Measurements from ENCODE around the gene VOPP1.
A peak's percentile ranks its signal among the peaks of the same experiment; 100 is the strongest.

DNA sequence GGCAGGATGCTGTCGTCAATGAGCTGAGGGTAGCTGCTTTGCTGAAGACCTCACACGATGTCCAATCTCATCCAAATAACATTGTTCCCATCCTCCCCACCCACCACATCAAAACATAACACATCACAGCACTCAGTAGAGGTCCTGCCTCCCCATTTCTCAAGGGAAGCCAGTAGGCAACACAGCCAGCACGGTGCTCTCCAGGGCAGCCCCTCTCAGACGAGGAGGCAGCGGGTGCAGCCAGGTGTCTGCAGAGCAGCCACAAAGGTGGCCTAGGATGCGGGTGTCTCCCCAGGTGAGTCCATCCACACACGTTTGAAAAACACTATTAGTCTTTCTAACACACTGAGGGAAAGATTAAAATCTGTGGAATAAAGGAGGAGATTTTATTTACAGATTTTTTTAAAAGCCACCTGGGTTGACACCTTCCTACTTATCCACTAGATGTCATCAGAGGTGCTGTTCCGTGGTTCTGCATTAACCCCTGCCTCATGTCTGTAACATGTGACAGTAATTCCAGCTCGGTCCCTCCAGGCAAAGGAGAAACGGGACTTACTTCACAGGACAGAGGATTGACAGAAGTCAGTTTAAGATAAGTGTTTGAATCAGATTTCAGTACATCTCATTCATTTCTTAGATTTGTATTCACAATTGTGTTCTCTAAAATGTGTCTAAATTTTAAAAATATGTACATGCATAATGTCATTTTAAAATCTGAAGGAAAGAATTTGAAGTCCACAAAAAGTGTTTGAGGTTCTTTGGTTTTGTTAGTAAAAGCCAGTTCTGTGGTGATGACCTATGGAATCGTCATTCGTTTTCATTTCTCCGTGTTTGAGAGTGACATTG is 139.1 kb downstream of the VOPP1 start:
- TF ChIP-seq POLR2A (IDR thresholded peaks at IDR 0.05) (no peak), CTCF (IDR thresholded peaks at IDR 0.05) (peak; percentile 26 to 59 (median 46))
